H1 (cell line): ENCODE data around the gene TP53BP1. TPM values are rescaled to one million over a fixed set of nuclear protein-coding genes. Genes with fewer than 3 reads are reported as not detected.

ENCODE experiments used
- CTCF ChIA-PET: fragments of 300-600 bp; sonication (Branson Sonifier 250); formaldehyde crosslinking; loops from one replicate; lab custom pipeline; 2021; ENCODE audit not compliant: partially characterized antibody; lab: Charles Lee
- POLR2A ChIA-PET: fragments of 300-600 bp; sonication (Branson Sonifier 250); formaldehyde crosslinking; loops from one replicate; lab custom pipeline; 2021; ENCODE audit warnings: inconsistent platforms; ENCODE audit not compliant: partially characterized antibody; lab: Charles Lee
- DNase-seq, 2 experiments: peaks; one replicate each; pipeline versions ENCODE4 v3.0.0 to v3.0.0-alpha.2; 2010 to 2022; ENCODE audit warnings: low spot score in 2 of 2, low read depth in 1 of 2, mixed read lengths in 1 of 2
- FAIRE-seq: peaks from 2 replicates; lab custom pipeline; 2011; peaks lifted over from hg19 to GRCh38; lab: Jason Lieb, UNC
- H2AFZ ChIP-seq: 2 replicates; pipeline ENCODE4 v1.8.1; 2012; ENCODE audit warnings: low read length, inconsistent platforms
- H2AK5ac ChIP-seq: 2 replicates; pipeline ENCODE4 v1.6.1; 2013; ENCODE audit warnings: low read depth, low read length
- H2BK120ac ChIP-seq: replicated peaks from 2 replicates; pipeline ENCODE3; 2013; ENCODE audit warnings: low read depth, low read length, inconsistent platforms
- H2BK12ac ChIP-seq: 2 replicates; pipeline ENCODE4 v1.6.1; 2013; ENCODE audit warnings: low read depth, low read length
- H2BK15ac ChIP-seq: 2 replicates; pipeline ENCODE4 v1.6.1; 2013; ENCODE audit warnings: low read length
- H2BK20ac ChIP-seq: 2 replicates; pipeline ENCODE4 v1.6.1; 2013; ENCODE audit warnings: low read length
- H2BK5ac ChIP-seq: 2 replicates; pipeline ENCODE4 v1.6.1; 2013; ENCODE audit warnings: low read depth, low read length
- H3K14ac ChIP-seq: 2 replicates; pipeline ENCODE4 v1.6.1; 2013; ENCODE audit warnings: inconsistent platforms; ENCODE audit not compliant: insufficient read length
- H3K18ac ChIP-seq: 2 replicates; pipeline ENCODE4 v1.6.1; 2013; ENCODE audit warnings: low read length; ENCODE audit errors: extremely low read depth
- H3K23ac ChIP-seq: 2 replicates; pipeline ENCODE4 v1.6.1; 2013; ENCODE audit warnings: inconsistent platforms; ENCODE audit not compliant: insufficient read length
- H3K23me2 ChIP-seq: 2 replicates; pipeline ENCODE4 v1.6.1; 2013; ENCODE audit warnings: low read depth, low read length
- H3K27ac ChIP-seq: 2 replicates; pipeline ENCODE4 v1.6.1; 2011; ENCODE audit warnings: low read depth, low read length, inconsistent platforms
- H3K27me3 ChIP-seq, 4 experiments: replicated peaks in 1 of 4; 1 replicate in 1 of 4; 2 replicates in 3 of 4; pipeline versions ENCODE4 v1.6.1 to v1.8.1; 2011 to 2013; ENCODE audit warnings: low read length in 3 of 4, mild to moderate bottlenecking in 3 of 4, inconsistent platforms in 2 of 4, mixed read lengths in 2 of 4, moderate library complexity in 1 of 4; ENCODE audit not compliant: control insufficient read depth in 3 of 4, insufficient read depth in 3 of 4; ENCODE audit errors: extremely low read depth in 1 of 4
- H3K36me3 ChIP-seq, 4 experiments: 2 replicates each; pipeline versions ENCODE4 v1.6.1 to v1.8.1; 2011 to 2013; ENCODE audit warnings: mild to moderate bottlenecking in 4 of 4, low read length in 3 of 4, moderate library complexity in 2 of 4, control low read depth in 1 of 4, inconsistent platforms in 1 of 4; ENCODE audit not compliant: insufficient read depth in 4 of 4, control insufficient read depth in 2 of 4
- H3K4ac ChIP-seq: replicated peaks from 2 replicates; pipeline ENCODE3; 2013; ENCODE audit warnings: low read length, low read depth, mixed read lengths, inconsistent platforms; ENCODE audit not compliant: insufficient read length
- H3K4me1 ChIP-seq, 4 experiments: replicated peaks in 1 of 4; 1 replicate in 1 of 4; 2 replicates in 3 of 4; pipeline versions ENCODE4 v1.6.1 to v1.8.1; 2011 to 2013; ENCODE audit warnings: low read length in 3 of 4, inconsistent platforms in 2 of 4, mixed read lengths in 1 of 4; ENCODE audit not compliant: insufficient read depth in 4 of 4, control insufficient read depth in 3 of 4
- H3K4me2 ChIP-seq, 2 experiments: 2 replicates each; pipeline versions ENCODE4 v1.6.1 to v1.8.1; 2011 to 2013; ENCODE audit warnings: low read depth in 2 of 2, low read length in 2 of 2, control low read depth in 1 of 2, inconsistent platforms in 1 of 2, mild to moderate bottlenecking in 1 of 2; ENCODE audit not compliant: insufficient read depth in 1 of 2
- H3K4me3 ChIP-seq, 4 experiments: fragments of 200-600, 300-600 bp in 1 of 4; sonication (generic), shearing (Covaris generic), sonication (Bioruptor Twin) in 1 of 4; 2 replicates each; pipeline versions ENCODE4 v1.5.1 to v1.8.1; 2011 to 2016; ENCODE audit warnings: low read length in 4 of 4, low read depth in 3 of 4, control low read depth in 2 of 4, inconsistent platforms in 2 of 4, mild to moderate bottlenecking in 2 of 4, mixed read lengths in 1 of 4, moderate library complexity in 1 of 4; ENCODE audit not compliant: insufficient read depth in 2 of 4; ENCODE audit errors: extremely low read depth in 1 of 4
- H3K56ac ChIP-seq: replicated peaks from 2 replicates; pipeline ENCODE3; 2013; ENCODE audit warnings: low read depth, mild to moderate bottlenecking, mixed read lengths, low read length, inconsistent platforms; ENCODE audit not compliant: insufficient read length
- H3K79me1 ChIP-seq: 2 replicates; pipeline ENCODE4 v1.6.1; 2013; ENCODE audit warnings: low read depth, low read length, control low read depth
- H3K79me2 ChIP-seq, 2 experiments: 2 replicates each; pipeline versions ENCODE4 v1.6.1 to v1.8.1; 2012 to 2013; ENCODE audit warnings: low read length in 2 of 2, mild to moderate bottlenecking in 2 of 2, inconsistent platforms in 1 of 2; ENCODE audit not compliant: insufficient read depth in 2 of 2, control insufficient read depth in 1 of 2
- H3K9ac ChIP-seq, 4 experiments: replicated peaks in 1 of 4; 1 replicate in 1 of 4; 2 replicates in 3 of 4; pipeline versions ENCODE4 v1.6.1 to v1.8.1; 2011 to 2013; ENCODE audit warnings: low read depth in 3 of 4, low read length in 3 of 4, control low read depth in 2 of 4, mild to moderate bottlenecking in 2 of 4, moderate library complexity in 2 of 4, inconsistent platforms in 1 of 4; ENCODE audit errors: extremely low read depth in 1 of 4
- H3K9me3 ChIP-seq, 2 experiments: 2 replicates each; pipeline versions ENCODE4 v1.6.1 to v1.8.1; 2012 to 2013; ENCODE audit warnings: mild to moderate bottlenecking in 2 of 2, moderate library complexity in 2 of 2, control low read depth in 1 of 2, inconsistent platforms in 1 of 2, low read depth in 1 of 2, low read length in 1 of 2, mixed read lengths in 1 of 2; ENCODE audit not compliant: insufficient read depth in 2 of 2
- H4K20me1 ChIP-seq, 2 experiments: replicated peaks in 1 of 2; 2 replicates each; pipeline versions ENCODE3 to v1.8.1; 2011 to 2013; ENCODE audit warnings: inconsistent platforms in 2 of 2, low read length in 2 of 2, mild to moderate bottlenecking in 1 of 2; ENCODE audit not compliant: insufficient read depth in 2 of 2, control insufficient read depth in 1 of 2
- H4K5ac ChIP-seq: 2 replicates; pipeline ENCODE4 v1.6.1; 2013; ENCODE audit warnings: low read length, low read depth, mixed read lengths, inconsistent platforms; ENCODE audit not compliant: insufficient read length
- H4K8ac ChIP-seq: 2 replicates; pipeline ENCODE4 v1.8.0; 2013; ENCODE audit warnings: mild to moderate bottlenecking, moderate library complexity, low read length, inconsistent platforms; ENCODE audit not compliant: insufficient read depth; ENCODE audit errors: extremely low read depth
- H4K91ac ChIP-seq: replicated peaks from 2 replicates; pipeline ENCODE3; 2013; ENCODE audit warnings: low read length, mixed read lengths, inconsistent platforms; ENCODE audit not compliant: insufficient read length
- BCL11A ChIP-seq, 2 experiments: IDR thresholded peaks; one replicate each; pipeline ENCODE4 v1.6.1; 2011; ENCODE audit warnings: low read depth in 2 of 2, low read length in 2 of 2, mild to moderate bottlenecking in 2 of 2
- BRCA1 ChIP-seq: IDR thresholded peaks from 2 replicates; pipeline ENCODE4 v1.6.1; 2012; ENCODE audit warnings: low read depth, low read length, improper control_type of control experiment
- CBX5 ChIP-seq: fragments of 300-800, 300-1000 bp; sonication (generic); IDR thresholded peaks from 2 replicates; pipeline ENCODE4 v1.7.1; 2016; ENCODE audit warnings: antibody characterized with exemption, low read length, low read depth
- CEBPB ChIP-seq: IDR thresholded peaks from 2 replicates; pipeline ENCODE4 v1.6.1; 2012; ENCODE audit warnings: low read depth, low read length
- EGR1 ChIP-seq: IDR thresholded peaks from 2 replicates; pipeline ENCODE4 v1.6.1; 2011; ENCODE audit warnings: low read depth, low read length, borderline replicate concordance
- EZH2 ChIP-seq: fragments of 200-600 bp; sonication (generic); IDR thresholded peaks from 2 replicates; pipeline ENCODE4 v1.7.1; 2012; ENCODE audit warnings: low read depth, mild to moderate bottlenecking, moderate library complexity, low read length, inconsistent platforms; ENCODE audit not compliant: severe bottlenecking
- JUND ChIP-seq: IDR thresholded peaks from 2 replicates; pipeline ENCODE4 v1.6.1; 2011; ENCODE audit warnings: mild to moderate bottlenecking, improper control_type of control experiment, low read length
- SIRT6 ChIP-seq: IDR thresholded peaks from one replicate; pipeline ENCODE4 v1.7.1; 2012; ENCODE audit warnings: low read length, inconsistent platforms
- TCF12 ChIP-seq: IDR thresholded peaks from 2 replicates; pipeline ENCODE4 v1.6.1; 2011; ENCODE audit warnings: low read depth, mild to moderate bottlenecking, low read length
- WGBS, 2 experiments: shearing (Covaris generic) in 1 of 2; methylation state at CpG; one replicate each; pipeline versions ENCODE4 v1.1.6 to v1.1.7; 2013 to 2015; ENCODE audit warnings: low lambda C conversion rate in 2 of 2, mixed read lengths in 2 of 2, inconsistent platforms in 1 of 2, low coverage in 1 of 2, missing lambda C conversion rate in 1 of 2; ENCODE audit not compliant: insufficient replicate concordance in 2 of 2, insufficient coverage in 1 of 2, insufficient read length in 1 of 2; ENCODE audit errors: extremely low coverage in 1 of 2, missing lambda C conversion rate in 1 of 2; 5-methylcytosine and 5-hydroxymethylcytosine counted together
- polyA plus RNA-seq, 7 experiments: library from polyadenylated mRNA; depleted of rRNA in 3 of 7; stranded (reverse) in 5 of 7; unstranded in 2 of 7; fragments of >200 nt in 5 of 7; fragments of 200-250 nt in 2 of 7; gene quantifications; 1 replicate in 5 of 7; 2 replicates in 1 of 7; 4 replicates in 1 of 7; pipeline versions ENCODE4 v1.2.1 to v1.2.3, GENCODE V29; 2011 to 2013; ENCODE audit warnings: missing spikeins in 2 of 7, mixed read lengths in 2 of 7
- total RNA-seq: library from RNA; stranded (reverse); fragmentation: NEBNext Ultra II Directional; extraction: Animal tissue kit (Norgen Biotek cat#: 25700); gene quantifications from 2 replicates; pipeline ENCODE4 v1.2.1, GENCODE V29; 2021
- TF ChIP-seq, protein P1 (sequence below): IDR thresholded peaks from 2 replicates; pipeline ENCODE4 v1.6.1; 2012; ENCODE audit warnings: inconsistent platforms

TP53BP1 gene
- total and polyA plus RNA-seq, 2 of the 8 experiments (the other 6 are each of a cell fraction or from before 2014, with no cell fraction given), result 34.1 to 63.6 TPM

GRCh38 chr15:43410572-43411214 lies 82.3 kb downstream of the TP53BP1 start:
- H3K23ac ChIP-seq, result no peak overlapping the region
- H2BK15ac ChIP-seq, result no peak overlapping the region
- FAIRE-seq (no peak), DNase-seq (no peak)
- peaks cover 40 to 91% (median 77%) of the 10 kb centered on the region in 4 experiments for H3K36me3 ChIP-seq
- no peak overlapping the region for H3K27ac ChIP-seq
- H4K5ac ChIP-seq, result no peak overlapping the region
- no peak overlapping the region for H3K4me2 ChIP-seq
- no peak overlapping the region for H3K9ac ChIP-seq
- no peak overlapping the region for H2AK5ac ChIP-seq
- H4K8ac ChIP-seq, result no peak overlapping the region
- no peak overlapping the region for H3K4me3 ChIP-seq
- H3K18ac ChIP-seq, result no peak overlapping the region
- no peak overlapping the region for H2BK120ac ChIP-seq
- H3K79me1 ChIP-seq, result no peaks in the 10 kb centered on the region; the same call in 1 of the 2 replicates
- H3K14ac ChIP-seq, result no peak overlapping the region
- TF ChIP-seq, protein P1, sequence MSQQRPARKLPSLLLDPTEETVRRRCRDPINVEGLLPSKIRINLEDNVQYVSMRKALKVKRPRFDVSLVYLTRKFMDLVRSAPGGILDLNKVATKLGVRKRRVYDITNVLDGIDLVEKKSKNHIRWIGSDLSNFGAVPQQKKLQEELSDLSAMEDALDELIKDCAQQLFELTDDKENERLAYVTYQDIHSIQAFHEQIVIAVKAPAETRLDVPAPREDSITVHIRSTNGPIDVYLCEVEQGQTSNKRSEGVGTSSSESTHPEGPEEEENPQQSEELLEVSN, result no peak
- no peak for TF ChIP-seq JUND
- no peak for TF ChIP-seq CEBPB
- TF ChIP-seq SIRT6, result no peak
- TF ChIP-seq BRCA1, result no peak
- no peak for TF ChIP-seq CBX5
- no peak for TF ChIP-seq BCL11A (IDR thresholded peaks at IDR 0.05; ENCODE audit: low read depth in 2 of 2, low read length in 2 of 2)
- no peak for TF ChIP-seq EZH2
- no peak for TF ChIP-seq TCF12
- TF ChIP-seq EGR1, result no peak
- no peaks in the 10 kb centered on the region for H3K4me1 ChIP-seq
- no peak overlapping the region for H2AFZ ChIP-seq
- no peak overlapping the region for H3K4ac ChIP-seq
- H2BK12ac ChIP-seq, result no peak overlapping the region
- no peak overlapping the region for H4K91ac ChIP-seq
- H3K23me2 ChIP-seq, result no peaks in the 10 kb centered on the region
- WGBS, 2 experiments, result 90% methylated on average over 5 of the region's 5 CpGs; no CpG with 5 or more reads in 1 of the 2 experiments
- ChIA-PET POLR2A (interaction anchor here (1.4 to 1.8 kb wide), 2 partner anchors 10 to 95 kb away, joined by 3 to 6 read pairs; no protein-coding TSS in a partner anchor), CTCF (interaction anchor here (0.8 to 1.6 kb wide), 4 partner anchors 30 to 191 kb away, joined by 3 read pairs; no protein-coding TSS in a partner anchor)
- peaks cover 4 to 9% of the 10 kb centered on the region in 2 experiments for H4K20me1 ChIP-seq
- no peaks in the 10 kb centered on the region for H3K79me2 ChIP-seq
- H3K9me3 ChIP-seq, result no peaks in the 10 kb centered on the region
- no peaks in the 10 kb centered on the region for H3K27me3 ChIP-seq
- H2BK5ac ChIP-seq, result no peak overlapping the region
- H3K56ac ChIP-seq, result no peak overlapping the region
- H2BK20ac ChIP-seq, result no peak overlapping the region
